CMK (cell line): ENCODE data around the gene SLC2A5.
"Not testable (repeated sequence)": the region's sequence is repeated elsewhere in the genome, so short reads cannot be mapped to it uniquely, and the experiment has no call there.

Experiments used
- DNase-seq: peaks from one replicate; pipeline ENCODE4 v3.0.0-alpha.2; 2010; ENCODE audit warnings: low read depth

The SLC2A5 gene, protein sequence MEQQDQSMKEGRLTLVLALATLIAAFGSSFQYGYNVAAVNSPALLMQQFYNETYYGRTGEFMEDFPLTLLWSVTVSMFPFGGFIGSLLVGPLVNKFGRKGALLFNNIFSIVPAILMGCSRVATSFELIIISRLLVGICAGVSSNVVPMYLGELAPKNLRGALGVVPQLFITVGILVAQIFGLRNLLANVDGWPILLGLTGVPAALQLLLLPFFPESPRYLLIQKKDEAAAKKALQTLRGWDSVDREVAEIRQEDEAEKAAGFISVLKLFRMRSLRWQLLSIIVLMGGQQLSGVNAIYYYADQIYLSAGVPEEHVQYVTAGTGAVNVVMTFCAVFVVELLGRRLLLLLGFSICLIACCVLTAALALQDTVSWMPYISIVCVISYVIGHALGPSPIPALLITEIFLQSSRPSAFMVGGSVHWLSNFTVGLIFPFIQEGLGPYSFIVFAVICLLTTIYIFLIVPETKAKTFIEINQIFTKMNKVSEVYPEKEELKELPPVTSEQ

GRCh38 chr1:9069326-9070100 lies at the start of gene SLC2A5:
TSS of gene SLC2A5 (minus strand) at chr1:9069635. CDS start at chr1:9069536, 99 bp downstream.
- no peak for DNase-seq

- DNase-seq: no peak
Measured at GRCh38 chr1:9118186-9118585, 48.8 kb upstream of the SLC2A5 start.

DNA sequence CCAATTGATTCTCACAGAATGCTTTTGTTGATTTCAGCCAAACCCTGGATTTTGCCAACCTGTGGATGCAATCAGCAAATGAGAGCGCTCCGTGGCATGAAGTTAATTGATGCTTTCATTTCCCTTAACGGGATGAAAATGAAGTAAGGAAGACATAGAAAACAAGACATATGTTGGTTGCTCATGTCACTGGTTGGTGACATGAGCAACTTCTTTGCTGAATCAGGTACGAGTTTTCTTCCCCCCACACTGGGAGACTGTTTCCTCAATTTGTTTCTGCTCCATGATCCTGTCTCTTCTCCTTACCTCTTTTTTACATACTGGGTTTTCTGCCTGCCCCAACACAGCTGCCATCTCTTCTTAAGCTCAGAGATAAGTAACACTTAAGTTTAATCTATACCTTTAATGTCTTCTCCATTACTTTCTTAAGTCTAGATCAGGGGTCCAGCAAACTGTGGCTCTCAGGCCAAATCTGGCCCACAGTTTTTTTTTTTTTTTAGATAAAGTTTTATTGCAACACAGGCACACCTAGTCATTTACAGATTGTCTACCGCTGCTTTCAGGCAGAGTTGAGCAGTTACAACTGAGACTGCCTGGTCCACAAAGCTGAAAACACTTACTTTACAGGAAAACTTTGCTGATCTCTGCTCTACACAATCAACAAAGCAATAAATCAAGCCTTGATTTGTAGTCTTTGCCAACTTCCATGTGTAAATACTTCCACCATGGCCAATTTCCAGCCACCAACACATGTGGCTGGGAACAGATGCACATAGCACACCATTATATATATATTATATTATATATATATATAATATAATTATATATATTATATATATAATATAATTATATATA lies 46.1 kb upstream of the SLC2A5 start:
- DNase-seq: no peak

DNA sequence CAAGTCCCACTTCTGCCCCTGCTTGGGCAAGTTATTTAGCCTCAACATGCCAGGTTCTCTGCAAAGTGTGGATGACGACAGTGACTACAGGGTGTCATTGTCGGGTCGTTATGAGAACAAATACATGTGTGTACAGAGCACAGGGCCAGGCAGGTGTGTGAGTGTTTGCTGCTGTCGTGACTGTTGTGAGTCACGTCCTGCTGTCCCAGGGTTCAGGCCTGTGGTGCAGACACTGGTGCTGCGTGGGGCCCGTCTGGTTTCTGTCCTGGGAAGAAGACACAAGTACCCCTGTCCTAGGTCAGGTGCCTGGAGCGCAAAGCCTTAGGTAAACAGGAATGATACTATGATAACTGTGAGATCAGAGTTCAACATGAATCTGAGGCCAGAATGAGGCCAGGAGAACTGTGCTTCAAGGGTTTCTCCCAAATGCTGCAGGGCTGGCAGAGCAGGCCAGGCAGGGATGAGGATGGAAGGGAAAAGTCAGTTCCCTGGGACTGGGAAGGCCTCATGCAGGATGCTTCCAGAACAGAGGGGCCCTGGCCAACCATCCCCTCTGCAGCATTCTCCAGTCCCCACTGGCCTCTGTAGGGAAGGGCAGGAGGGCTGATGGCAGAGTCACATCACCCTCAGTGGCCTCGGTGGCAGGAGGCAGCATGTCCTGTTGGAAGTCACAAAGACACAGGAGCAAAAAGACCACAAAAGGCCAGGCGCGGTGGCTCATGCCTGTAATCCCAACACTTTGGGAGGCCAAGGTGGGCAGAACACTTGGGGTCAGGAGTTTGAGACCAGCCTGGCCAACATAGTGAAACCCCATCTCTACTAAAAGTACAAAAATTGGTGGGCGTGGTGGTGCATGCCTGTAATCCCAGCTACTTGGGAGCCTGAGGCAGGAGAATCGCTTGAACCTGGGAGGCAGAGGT lies 43.8 kb upstream of the SLC2A5 start:
- DNase-seq: no peak

GRCh38 chr1:9111957-9112356 lies 42.5 kb upstream of the SLC2A5 start:
- DNase-seq: no peak

GRCh38 chr1:9111357-9111691 lies 41.9 kb upstream of the SLC2A5 start:
- DNase-seq: no peak

DNA sequence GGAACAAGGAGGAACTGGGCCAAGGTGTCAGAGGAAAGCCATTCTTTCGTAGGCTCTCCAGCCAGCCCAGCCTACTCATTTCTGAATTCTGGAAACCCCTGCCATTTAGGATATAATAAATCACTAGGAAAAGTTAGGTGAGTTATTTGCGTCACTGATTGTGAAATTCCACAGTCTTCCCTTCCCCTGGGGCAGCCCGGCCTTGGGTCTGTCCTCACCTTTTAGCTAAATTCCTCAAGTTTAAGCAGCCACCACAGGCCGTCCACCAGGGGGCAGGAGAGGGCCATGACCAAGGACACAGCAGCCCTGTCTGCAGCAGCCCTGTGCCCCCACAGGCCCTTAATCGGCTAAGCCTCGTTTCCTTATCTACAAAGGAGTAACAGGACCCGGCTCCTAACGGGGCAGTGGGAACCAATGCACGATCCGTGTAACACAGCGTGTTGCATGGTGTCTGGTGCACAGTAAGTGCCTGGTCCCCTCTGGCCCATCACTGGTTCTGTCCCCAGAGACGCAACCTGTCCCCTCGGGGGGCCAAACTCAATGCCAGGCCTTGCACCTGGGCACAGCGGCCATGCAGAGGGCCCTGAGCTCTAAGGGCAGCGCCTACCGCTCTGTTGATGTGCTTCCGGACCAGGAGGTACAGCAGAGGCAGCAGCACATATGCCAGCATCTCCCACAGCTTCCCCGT lies 41.4 kb upstream of the SLC2A5 start:
- DNase-seq: peak; percentile 83

DNA sequence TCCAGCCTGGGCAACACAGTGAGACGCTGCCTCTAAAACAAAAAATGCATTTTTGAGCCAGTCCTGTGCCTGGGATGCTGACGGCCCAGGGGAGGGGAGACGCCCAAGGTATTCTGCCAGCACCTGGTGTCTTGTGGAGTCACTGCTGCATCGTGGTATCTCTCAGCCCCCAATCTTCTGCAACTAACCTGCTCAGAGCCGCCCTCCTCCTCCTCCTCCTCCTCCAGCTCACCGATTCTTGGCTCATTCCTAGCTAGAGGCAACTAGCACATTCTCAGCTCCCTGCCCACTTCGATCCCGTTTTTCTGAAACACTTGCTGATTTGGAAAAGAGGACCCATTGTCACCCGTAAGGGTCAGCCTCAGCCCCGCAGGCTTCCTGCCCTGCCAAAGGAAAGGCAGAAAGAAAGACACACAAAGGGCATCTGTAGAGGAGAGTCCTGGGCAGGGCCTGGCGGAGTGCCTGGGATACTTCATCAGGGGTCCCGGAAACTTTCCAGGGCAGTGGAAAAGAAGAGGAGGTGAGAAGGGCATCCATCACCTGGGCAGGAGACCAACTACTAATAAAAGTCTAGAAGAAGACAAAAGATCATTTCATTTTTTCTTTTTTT lies 38.7 kb upstream of the SLC2A5 start:
- no peak for DNase-seq

GRCh38 chr1:9107136-9107535 lies 37.7 kb upstream of the SLC2A5 start:
- DNase-seq: no peak

GRCh38 chr1:9106286-9106685 lies 36.9 kb upstream of the SLC2A5 start:
- no peak for DNase-seq

DNA sequence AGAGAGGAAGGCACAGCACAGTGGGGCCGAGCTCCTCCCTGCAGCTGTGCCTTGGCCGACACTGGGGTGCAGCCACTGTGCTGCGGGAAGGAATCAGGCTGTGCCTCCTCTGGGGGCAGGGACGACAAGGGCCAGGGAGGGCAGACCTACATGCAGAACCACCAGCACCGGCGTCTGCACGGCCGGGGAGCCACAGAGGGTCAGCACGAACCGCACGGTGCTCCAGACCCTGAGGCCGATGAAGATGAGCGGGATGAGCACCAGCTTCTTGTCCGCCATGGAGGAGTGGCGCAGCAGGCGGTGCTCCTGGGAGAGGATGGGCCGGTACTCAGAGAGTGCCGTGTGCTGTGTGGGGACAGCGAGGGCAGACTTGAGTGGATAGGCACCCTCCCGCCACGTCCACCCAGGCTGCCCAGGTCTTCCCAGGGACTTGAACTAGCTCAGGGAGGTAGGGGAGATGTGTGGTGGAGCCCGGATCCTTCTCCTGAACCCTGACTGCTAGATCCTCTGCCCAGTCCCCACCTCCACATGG lies 36.0 kb upstream of the SLC2A5 start:
- no peak for DNase-seq

DNA sequence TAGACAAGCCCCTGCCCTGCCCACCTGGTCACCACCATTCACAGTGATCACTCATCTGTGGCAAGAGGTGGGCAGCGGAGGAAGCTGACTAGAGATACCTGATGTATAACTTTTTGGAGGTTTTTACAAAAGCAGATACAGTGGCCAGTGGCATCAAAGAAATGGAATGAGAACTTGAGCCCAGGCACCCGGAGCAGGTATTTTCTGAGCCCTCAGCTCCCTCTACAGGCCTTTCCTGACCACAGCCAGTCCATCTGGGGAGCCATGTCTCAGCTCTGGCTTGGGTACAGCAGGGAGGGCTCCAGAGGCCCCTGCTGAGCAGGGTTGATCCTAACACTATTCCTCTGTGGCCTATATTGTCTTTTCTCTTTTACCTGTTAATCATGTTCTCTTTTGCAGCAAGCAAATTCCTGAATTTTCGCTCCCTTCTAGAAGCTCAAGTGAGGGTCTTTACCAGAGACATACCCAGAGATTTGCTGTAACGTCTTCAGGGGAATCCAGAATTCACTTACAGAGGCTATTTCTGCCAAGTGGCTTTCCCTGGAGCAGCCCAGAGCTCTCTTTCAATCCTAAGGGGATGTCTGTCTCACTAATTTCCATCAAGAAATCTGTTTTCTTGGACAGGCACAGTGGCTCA lies 32.2 kb upstream of the SLC2A5 start:
- no peak for DNase-seq

DNA sequence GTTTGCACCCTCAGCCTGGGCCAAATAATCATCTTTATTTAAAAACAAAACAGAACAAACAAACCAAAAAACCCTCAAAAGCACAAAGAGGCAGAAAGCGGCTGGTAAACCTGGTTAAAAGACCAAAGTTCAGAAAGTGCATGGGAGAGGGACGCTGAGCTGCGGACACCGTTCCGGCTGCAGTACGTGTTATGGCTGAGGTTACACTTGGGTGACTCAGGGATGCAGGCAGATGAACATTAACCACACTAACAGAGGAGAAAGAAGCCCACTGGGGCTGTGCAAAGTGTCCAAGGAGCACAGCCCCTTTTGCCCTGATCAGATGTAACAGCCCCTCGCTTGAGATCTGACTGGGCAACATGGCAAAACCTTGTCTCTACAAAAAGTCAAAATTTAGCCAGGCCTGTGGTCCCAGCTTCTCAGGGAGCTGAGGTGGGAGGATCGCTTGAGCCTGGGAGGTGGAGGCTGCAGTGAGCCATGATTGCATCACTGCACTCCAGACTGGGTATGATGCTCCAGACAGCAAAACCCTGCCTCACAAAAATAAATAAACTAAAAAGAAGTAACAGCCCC lies 31.1 kb upstream of the SLC2A5 start:
- no peak for DNase-seq

- DNase-seq: no peak
Measured at GRCh38 chr1:9099555-9099954, 30.1 kb upstream of the SLC2A5 start.

DNA sequence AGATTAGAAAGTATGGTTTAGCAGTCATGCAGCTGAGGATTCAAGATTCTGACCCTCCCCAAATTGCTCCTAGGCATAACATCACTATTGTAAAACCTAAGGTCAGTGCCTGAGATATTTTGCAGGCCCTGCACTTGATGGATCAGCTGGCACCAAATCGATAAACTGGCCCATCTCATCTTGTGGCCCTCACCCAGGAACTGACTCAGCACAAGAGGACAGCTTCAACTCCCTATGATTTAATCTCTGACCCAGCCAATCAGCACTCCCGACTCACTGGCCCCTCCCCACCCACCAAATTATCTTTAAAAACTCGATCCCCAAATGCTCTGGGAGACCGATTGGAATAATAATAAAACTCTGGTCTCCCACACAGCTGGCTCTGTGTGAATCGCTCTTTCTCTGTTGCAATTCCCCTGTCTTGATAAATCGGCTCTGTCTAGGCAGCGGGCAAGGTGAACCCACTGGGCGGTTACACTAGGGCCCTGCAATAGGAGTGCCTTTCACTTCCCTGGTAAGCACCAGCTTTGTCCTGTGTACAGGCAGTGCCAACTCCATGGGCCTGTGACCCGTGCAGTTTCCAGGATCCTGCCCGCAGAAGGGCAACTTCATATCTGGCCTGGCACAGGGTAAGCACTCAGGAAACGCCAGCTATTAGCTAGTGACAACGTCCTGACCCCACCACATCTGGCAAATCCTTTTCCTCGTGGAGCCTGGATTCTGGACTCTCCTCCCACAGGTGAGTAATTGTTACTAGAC lies 28.7 kb upstream of the SLC2A5 start:
- DNase-seq: no peak

DNA sequence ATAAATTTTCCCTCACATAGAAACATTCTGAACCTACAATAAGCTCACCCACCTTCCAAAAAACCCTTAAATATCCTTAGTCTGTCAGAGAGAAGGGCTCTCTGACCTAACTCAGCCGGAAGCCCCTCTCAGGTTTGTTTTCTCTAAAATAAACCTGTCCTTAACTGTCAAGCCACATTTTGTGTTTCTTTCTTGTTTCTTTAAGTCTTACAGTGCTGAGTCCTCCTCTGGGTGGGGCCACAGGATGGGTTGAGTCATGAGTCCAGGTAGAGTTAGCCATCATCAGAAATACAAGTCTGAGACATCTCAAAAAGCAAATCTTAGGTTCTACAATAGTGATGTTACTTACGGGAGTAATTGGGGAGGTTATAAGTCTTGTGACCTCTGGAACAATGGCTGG lies 26.4 kb upstream of the SLC2A5 start:
- no peak for DNase-seq

GRCh38 chr1:9093996-9094595 lies 24.7 kb upstream of the SLC2A5 start:
- DNase-seq: not testable (repeated sequence)

GRCh38 chr1:9093581-9093980 lies 24.1 kb upstream of the SLC2A5 start:
- DNase-seq: no peak
